ENCODE data around the gene OR5B12. TPM values are rescaled to one million over a fixed set of nuclear protein-coding genes. Genes with fewer than 3 reads are reported as not detected.

OR5B12 gene
- total RNA-seq, 2 donors from 2014 or later = not detected

- H3K4me1 ChIP-seq (ENCODE audit: control insufficient read depth, insufficient read depth, low read length) = no peaks in the 10 kb centered on the region
- H3K27ac ChIP-seq (ENCODE audit: low read depth, low read length) = no peak overlapping the region
- no peak overlapping the region for H3K4me3 ChIP-seq (ENCODE audit: low read length)
- peaks cover 5% of the 10 kb centered on the region for H3K9me3 Mint-ChIP-seq
- H3K27ac Mint-ChIP-seq = no peak overlapping the region
- no peak overlapping the region for H3K4me3 Mint-ChIP-seq
- no peak for DNase-seq
- WGBS, 2 experiments (ENCODE audit: insufficient coverage in 1 of 2, insufficient read length in 1 of 2) = 29 to 45% methylated on average over 1 of the region's 1 CpG
- H3K9ac ChIP-seq (ENCODE audit: extremely low read depth, low read length, poor library complexity, severe bottlenecking) = no peak overlapping the region
- H3K27me3 Mint-ChIP-seq (ENCODE audit: insufficient read depth) = no peaks in the 10 kb centered on the region
- H3K27me3 ChIP-seq (ENCODE audit: control insufficient read depth, insufficient read depth, low read length, poor library complexity, severe bottlenecking) = no peaks in the 10 kb centered on the region
- no peaks in the 10 kb centered on the region for H3K36me3 Mint-ChIP-seq (ENCODE audit: low read depth)
- peaks cover 20% of the 10 kb centered on the region for H3K9me3 ChIP-seq (ENCODE audit: control insufficient read depth, low read length)
- H3K36me3 ChIP-seq (ENCODE audit: control insufficient read depth, insufficient read depth, low read length) = no peaks in the 10 kb centered on the region
- TF ChIP-seq, protein P1, sequence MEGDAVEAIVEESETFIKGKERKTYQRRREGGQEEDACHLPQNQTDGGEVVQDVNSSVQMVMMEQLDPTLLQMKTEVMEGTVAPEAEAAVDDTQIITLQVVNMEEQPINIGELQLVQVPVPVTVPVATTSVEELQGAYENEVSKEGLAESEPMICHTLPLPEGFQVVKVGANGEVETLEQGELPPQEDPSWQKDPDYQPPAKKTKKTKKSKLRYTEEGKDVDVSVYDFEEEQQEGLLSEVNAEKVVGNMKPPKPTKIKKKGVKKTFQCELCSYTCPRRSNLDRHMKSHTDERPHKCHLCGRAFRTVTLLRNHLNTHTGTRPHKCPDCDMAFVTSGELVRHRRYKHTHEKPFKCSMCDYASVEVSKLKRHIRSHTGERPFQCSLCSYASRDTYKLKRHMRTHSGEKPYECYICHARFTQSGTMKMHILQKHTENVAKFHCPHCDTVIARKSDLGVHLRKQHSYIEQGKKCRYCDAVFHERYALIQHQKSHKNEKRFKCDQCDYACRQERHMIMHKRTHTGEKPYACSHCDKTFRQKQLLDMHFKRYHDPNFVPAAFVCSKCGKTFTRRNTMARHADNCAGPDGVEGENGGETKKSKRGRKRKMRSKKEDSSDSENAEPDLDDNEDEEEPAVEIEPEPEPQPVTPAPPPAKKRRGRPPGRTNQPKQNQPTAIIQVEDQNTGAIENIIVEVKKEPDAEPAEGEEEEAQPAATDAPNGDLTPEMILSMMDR (conservative IDR thresholded peaks at IDR 0.05) = no peak
- H3K4me1 Mint-ChIP-seq = no peaks in the 10 kb centered on the region
Observed at GRCh38 chr11:58392746-58393145, 49.3 kb downstream of the OR5B12 start.

DNA sequence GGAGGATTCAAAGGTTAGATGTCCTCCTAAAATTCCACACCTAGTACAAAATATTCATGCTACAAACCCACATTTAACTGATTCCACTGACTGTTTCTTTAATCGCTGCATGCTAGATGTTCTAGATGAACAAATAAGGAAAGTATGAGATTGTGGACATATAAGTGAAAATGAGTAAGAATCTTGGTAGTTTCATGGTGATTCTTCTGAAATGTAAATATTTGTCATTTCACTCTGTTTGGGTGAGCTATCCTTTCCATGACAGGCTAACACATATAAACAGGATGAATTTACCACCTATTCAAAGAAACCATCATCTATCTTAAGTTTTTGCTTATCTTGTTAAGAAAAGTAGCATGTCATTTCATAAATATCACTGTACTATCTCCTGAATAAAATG is 50.2 kb downstream of the OR5B12 start:
- Mint-ChIP-seq H3K4me3 (no peak overlapping the region), H3K36me3 (ENCODE audit: low read depth) (no peaks in the 10 kb centered on the region), H3K9me3 (peaks cover 5% of the 10 kb centered on the region), H3K27ac (no peak overlapping the region), H3K4me1 (no peaks in the 10 kb centered on the region), H3K27me3 (ENCODE audit: insufficient read depth) (no peaks in the 10 kb centered on the region)
- DNase-seq = no peak
- H3K36me3 ChIP-seq (ENCODE audit: control insufficient read depth, insufficient read depth, low read length) = no peaks in the 10 kb centered on the region
- H3K9me3 ChIP-seq (ENCODE audit: control insufficient read depth, low read length) = peaks cover 20% of the 10 kb centered on the region
- H3K27me3 ChIP-seq (ENCODE audit: control insufficient read depth, insufficient read depth, low read length, poor library complexity, severe bottlenecking) = no peaks in the 10 kb centered on the region
- WGBS, 2 experiments (ENCODE audit: insufficient coverage in 1 of 2, insufficient read length in 1 of 2) = 93% methylated on average over 1 of the region's 1 CpG; no CpG with 5 or more reads in 1 of the 2 experiments
- H3K27ac ChIP-seq (ENCODE audit: low read depth, low read length) = no peak overlapping the region
- H3K4me1 ChIP-seq (ENCODE audit: control insufficient read depth, insufficient read depth, low read length) = no peaks in the 10 kb centered on the region
- H3K4me3 ChIP-seq (ENCODE audit: low read length) = no peak overlapping the region
- TF ChIP-seq, protein P1 (conservative IDR thresholded peaks at IDR 0.05) = no peak
- no peak overlapping the region for H3K9ac ChIP-seq (ENCODE audit: extremely low read depth, low read length, poor library complexity, severe bottlenecking)

GRCh38 chr11:58390551-58391063 is 51.4 kb downstream of the OR5B12 start:
- Histone ChIP-seq H3K4me1 (ENCODE audit: control insufficient read depth, insufficient read depth, low read length) (no peaks in the 10 kb centered on the region), H3K9me3 (ENCODE audit: control insufficient read depth, low read length) (peaks cover 20% of the 10 kb centered on the region), H3K27me3 (ENCODE audit: control insufficient read depth, insufficient read depth, low read length, poor library complexity, severe bottlenecking) (no peaks in the 10 kb centered on the region), H3K27ac (ENCODE audit: low read depth, low read length) (no peak overlapping the region), H3K36me3 (ENCODE audit: control insufficient read depth, insufficient read depth, low read length) (no peaks in the 10 kb centered on the region), H3K4me3 (ENCODE audit: low read length) (no peak overlapping the region), H3K9ac (ENCODE audit: extremely low read depth, low read length, poor library complexity, severe bottlenecking) (no peak overlapping the region)
- Mint-ChIP-seq H3K27me3 (ENCODE audit: insufficient read depth) (no peaks in the 10 kb centered on the region), H3K4me1 (no peaks in the 10 kb centered on the region), H3K36me3 (ENCODE audit: low read depth) (no peaks in the 10 kb centered on the region), H3K4me3 (no peak overlapping the region), H3K9me3 (peaks cover 7% of the 10 kb centered on the region), H3K27ac (no peak overlapping the region)
- DNase-seq = no peak
- TF ChIP-seq, protein P1 (conservative IDR thresholded peaks at IDR 0.05) = no peak
- WGBS, 2 experiments (ENCODE audit: insufficient coverage in 1 of 2, insufficient read length in 1 of 2) = 82 to 92% methylated on average over 10 to 18 of the region's 18 CpGs

Other genes starting within 250 kb of the OR5B12 start
- not detected for gene OR1S2, start 238.1 kb downstream of the OR5B12 start, total RNA-seq
- not detected for gene OR1S1, start 229.5 kb downstream of the OR5B12 start, total RNA-seq
- not detected for gene OR10Q1, start 213.3 kb downstream of the OR5B12 start, total RNA-seq
- not detected for gene OR10W1, start 174.0 kb downstream of the OR5B12 start, total RNA-seq
- not detected for gene OR5B17, start 83.2 kb downstream of the OR5B12 start, total RNA-seq
- gene OR5B3, start 35.4 kb downstream of the OR5B12 start, total RNA-seq = not detected
- gene OR5B2, start 14.1 kb downstream of the OR5B12 start, total RNA-seq = not detected
- not detected for gene OR5B21, start 65.9 kb upstream of the OR5B12 start, total RNA-seq
- 1 to 10 TPM; 1.9 to 2.7 TPM for gene LPXN, start 133.6 kb upstream of the OR5B12 start, total RNA-seq
- 10 to 100 TPM; 28.0 to 31.0 TPM for gene ZFP91, start 136.8 kb upstream of the OR5B12 start, total RNA-seq
- gene CNTF, start 180.4 kb upstream of the OR5B12 start, total RNA-seq = 1 to 10 TPM; 1.7 to 3.7 TPM